ENCODE measurements around the gene ZNF600. TPM values are rescaled to one million over a fixed set of nuclear protein-coding genes. Genes with fewer than 3 reads are reported as not detected.
"Not testable (repeated sequence)": the region's sequence is repeated elsewhere in the genome, so short reads cannot be mapped to it uniquely, and the experiment has no call there.

Gene ZNF600
- total RNA-seq, 4 donors from 2014 or later: 4.8 to 15.0 (median 5.5) TPM

DNA sequence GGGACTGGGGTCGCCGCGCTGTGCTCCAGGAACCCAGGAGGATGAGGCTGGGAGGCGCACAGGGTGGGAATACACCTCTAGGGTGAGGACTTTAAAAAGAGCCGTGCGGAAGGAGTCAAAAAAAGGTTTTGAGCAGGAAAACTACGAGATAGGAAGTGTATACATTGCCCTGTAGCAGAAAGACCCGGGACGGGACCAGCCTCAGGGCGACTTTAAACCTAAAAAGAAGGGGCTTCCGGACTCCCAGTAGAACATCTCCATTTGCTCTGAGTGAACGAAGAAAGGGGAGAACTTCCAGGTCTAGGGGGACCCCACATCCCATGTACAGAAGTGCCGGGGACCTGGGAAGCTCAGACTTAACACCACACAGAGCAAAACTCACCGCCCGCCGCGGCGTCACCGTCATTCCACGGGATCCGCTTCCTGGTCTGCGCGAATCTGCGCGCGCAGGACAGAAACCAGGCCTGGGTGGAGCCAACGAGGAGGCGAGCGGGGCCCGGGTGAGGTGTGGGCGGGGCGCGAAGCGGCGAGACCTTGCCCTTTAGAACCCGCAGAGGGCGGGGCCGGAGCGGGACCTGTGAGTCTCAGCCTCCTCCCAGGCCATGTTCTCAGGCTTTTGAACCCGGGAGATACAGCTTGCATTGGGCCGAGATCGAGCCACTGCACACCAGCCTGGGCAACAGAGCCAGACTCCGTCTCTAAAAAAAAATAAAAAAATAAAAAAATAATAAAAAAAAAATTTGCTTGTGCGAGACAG, 34.8 kb upstream of the ZNF600 start, which contains the start of gene ZNF28:
TSS of gene ZNF28 (minus strand) at position 430 of the 757 bp plus-strand sequence. CDS start 3,675 bp downstream, outside the sequence.
- DNase-seq (ENCODE audit: extremely low spot score); H3K4me1 ChIP-seq; H3K9me3 ChIP-seq: not testable (repeated sequence)

DNA sequence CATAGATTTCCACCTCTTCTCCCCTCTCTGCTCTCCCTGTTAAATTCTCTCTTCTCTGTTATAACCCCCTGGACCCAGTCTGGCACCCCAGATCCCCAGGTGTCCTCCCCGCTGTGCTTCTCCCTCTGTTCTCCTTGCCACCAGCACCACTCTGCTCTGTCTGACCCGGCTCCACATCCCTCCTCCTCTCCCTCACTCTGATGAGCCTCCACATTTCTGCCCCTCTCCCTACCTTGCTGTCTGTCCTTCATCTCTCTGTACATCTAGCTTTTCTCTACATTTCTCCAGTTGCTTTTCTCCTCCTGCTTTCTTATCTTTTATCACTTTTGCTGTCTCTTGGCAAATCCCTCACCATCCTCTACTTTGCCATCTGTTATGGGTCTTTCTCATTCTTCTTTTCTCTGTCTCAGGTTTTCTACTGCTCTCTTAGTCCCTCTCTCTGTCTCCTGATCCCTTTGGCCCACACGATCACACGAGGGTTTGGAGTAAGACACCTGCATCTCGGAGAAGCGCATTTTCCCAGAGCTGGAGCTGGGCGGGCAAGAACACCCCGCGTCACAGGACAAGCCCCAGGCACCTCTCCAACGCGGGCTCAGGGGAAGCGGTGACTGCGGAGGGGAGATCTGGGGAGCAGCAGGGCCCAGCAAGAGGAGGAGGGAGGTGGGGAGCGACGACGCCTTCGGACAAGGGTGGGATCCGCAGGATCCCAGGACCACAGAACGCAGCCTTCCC, 34.0 kb upstream of the ZNF600 start:
- WGBS: 8% methylated on average over 17 of the region's 19 CpGs
- DNase-seq (ENCODE audit: extremely low spot score); H3K9me3 ChIP-seq; H3K27me3 ChIP-seq; H3K4me1 ChIP-seq: not testable (repeated sequence)
- Histone ChIP-seq H3K36me3 (peaks cover 4 to 27% (median 22%) of the 10 kb centered on the region in 4 donors), H3K27ac (replicated peaks in 1 of 4) (peak overlapping the region; percentile 68 to 84 (median 76)), H3K4me3 (peak overlapping the region; percentile 61 to 72 (median 66))
- intact Hi-C loops (cut with DNase I): loop anchor here (5.0 kb wide), 1 partner anchor 37 kb away; the partner anchor contains the start of gene ZNF468

More for the DNA sequence above, 34.8 kb upstream of the ZNF600 start, which contains the start of gene ZNF28:
- Histone ChIP-seq H3K27ac (replicated peaks in 1 of 4) (peak within 1 kb of the TSS; percentile 68 to 84 (median 76)), H3K4me3 (peak within 1 kb of the TSS; percentile 61 to 72 (median 66)), H3K36me3 (peaks cover 3 to 19% (median 15%) of the 10 kb centered on the region in 4 donors)
- intact Hi-C loops (cut with DNase I): loop anchor here (5.0 kb wide), 1 partner anchor 36 kb away; the partner anchor contains the start of gene ZNF468
- under 1% methylated on average over 17 of the region's 44 CpGs for WGBS
- TF ChIP-seq POLR2AphosphoS5 (IDR thresholded peaks at IDR 0.05): peak; percentile 35 to 65
- H3K27me3 ChIP-seq: not testable (repeated sequence)

DNA sequence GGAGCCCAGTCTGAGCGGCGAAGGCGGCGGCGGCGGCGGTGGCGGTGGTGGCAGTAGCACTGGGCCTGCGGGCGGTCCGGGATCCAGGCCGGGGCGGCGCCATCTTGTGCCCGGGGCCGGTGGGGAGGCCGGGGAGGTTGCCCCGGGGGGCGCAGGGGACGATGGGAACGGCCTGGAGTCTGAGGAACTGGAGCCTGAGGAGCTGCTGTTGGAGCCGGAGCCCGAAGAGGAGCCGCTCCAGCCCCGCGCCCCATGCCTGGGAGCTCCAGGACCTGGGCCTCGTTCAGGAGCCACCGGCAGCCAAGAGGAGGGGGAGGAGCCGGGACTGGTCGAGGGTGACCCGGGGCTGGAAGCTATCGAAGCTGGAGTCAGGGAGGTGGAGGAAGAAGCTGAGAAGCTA, 23.2 kb upstream of the ZNF600 start:
- Histone ChIP-seq H3K27ac (replicated peaks in 1 of 4) (no peak overlapping the region), H3K4me3 (no peak overlapping the region), H3K36me3 (peaks cover 27 to 64% (median 52%) of the 10 kb centered on the region in 4 donors), H3K4me1 (no peaks in the 10 kb centered on the region), H3K27me3 (no peaks in the 10 kb centered on the region), H3K9me3 (peaks cover 0 to 1% (median under 1%) of the 10 kb centered on the region in 4 donors)
- intact Hi-C loops (cut with DNase I): no loop called here
- DNase-seq (ENCODE audit: extremely low spot score): no peak
- 97% methylated on average over 26 of the region's 32 CpGs for WGBS
- TF ChIP-seq POLR2AphosphoS5 (IDR thresholded peaks at IDR 0.05): no peak
- TF ChIP-seq, protein P1, sequence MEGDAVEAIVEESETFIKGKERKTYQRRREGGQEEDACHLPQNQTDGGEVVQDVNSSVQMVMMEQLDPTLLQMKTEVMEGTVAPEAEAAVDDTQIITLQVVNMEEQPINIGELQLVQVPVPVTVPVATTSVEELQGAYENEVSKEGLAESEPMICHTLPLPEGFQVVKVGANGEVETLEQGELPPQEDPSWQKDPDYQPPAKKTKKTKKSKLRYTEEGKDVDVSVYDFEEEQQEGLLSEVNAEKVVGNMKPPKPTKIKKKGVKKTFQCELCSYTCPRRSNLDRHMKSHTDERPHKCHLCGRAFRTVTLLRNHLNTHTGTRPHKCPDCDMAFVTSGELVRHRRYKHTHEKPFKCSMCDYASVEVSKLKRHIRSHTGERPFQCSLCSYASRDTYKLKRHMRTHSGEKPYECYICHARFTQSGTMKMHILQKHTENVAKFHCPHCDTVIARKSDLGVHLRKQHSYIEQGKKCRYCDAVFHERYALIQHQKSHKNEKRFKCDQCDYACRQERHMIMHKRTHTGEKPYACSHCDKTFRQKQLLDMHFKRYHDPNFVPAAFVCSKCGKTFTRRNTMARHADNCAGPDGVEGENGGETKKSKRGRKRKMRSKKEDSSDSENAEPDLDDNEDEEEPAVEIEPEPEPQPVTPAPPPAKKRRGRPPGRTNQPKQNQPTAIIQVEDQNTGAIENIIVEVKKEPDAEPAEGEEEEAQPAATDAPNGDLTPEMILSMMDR (IDR thresholded peaks at IDR 0.05): no peak
- no peak for TF ChIP-seq EP300 (IDR thresholded peaks at IDR 0.05)
- no peak for TF ChIP-seq POLR2A (IDR thresholded peaks at IDR 0.05; ENCODE audit: low read depth)

DNA sequence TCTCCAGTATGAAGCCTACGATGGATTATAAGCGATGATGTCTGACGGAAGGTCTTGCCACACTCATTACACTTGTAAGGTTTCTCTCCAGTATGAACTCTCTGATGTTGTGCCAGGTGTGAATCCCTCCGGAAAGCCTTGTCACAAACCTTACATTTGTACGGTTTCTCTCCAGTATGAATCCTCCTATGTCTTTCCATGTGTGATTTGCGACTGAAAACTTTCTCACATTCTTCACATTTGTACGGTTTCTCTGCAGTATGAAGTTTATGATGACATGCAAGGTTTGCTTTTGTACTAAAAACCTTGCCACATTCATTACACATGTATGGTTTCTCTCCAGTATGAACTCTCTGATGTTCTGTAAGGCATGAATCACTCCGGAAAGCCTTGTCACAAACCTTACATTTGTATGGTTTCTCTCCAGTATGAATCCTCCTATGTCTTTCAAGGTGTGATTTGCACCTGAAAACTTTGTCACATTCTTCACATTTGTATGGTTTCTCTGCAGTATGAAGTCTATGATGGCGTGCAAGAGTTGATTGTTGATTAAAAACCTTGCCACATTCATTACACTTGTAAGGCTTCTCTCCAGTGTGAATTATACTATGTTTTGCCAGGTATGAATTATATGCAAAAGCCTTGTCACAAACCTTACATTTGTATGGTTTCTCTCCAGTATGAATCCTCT, 13.5 kb upstream of the ZNF600 start:
- H3K27ac ChIP-seq (replicated peaks in 1 of 4); intact Hi-C loops (cut with DNase I); H3K27me3 ChIP-seq; H3K4me1 ChIP-seq; H3K4me3 ChIP-seq; DNase-seq (ENCODE audit: extremely low spot score): not testable (repeated sequence)
- Histone ChIP-seq H3K9me3 (peaks cover 8 to 89% (median 72%) of the 10 kb centered on the region in 4 donors), H3K36me3 (peaks cover 44 to 56% (median 53%) of the 10 kb centered on the region in 4 donors)
- 98% methylated on average over 9 of the region's 9 CpGs for WGBS

DNA sequence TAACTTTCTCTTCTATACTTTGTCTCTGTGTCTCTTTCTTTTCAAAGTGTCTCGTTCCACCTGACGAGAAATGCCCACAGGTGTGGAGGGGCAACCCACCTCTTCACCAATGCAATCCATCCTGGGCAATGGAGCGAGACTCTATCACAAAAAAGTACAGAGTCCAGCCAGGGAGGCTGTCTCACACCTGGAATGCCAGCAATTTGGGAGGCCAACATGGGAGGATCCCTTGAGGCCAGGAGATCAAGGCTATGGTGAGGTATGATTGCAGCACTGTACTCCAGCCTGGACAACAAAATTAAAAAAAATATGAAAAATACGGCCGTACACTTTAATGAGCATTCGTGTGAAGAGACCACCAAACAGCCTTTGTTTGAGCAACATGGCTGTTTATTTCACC, 2.8 kb upstream of the ZNF600 start:
- no peaks in the 10 kb centered on the region for H3K9me3 ChIP-seq
- 92% methylated on average over 6 of the region's 6 CpGs for WGBS
- peaks cover 6 to 19% (median 16%) of the 10 kb centered on the region in 4 donors for H3K4me1 ChIP-seq
- H3K27me3 ChIP-seq: no peaks in the 10 kb centered on the region
- no peaks in the 10 kb centered on the region for H3K36me3 ChIP-seq
- no peak overlapping the region for H3K4me3 ChIP-seq
- DNase-seq (ENCODE audit: extremely low spot score): no peak
- H3K27ac ChIP-seq (replicated peaks in 1 of 4): no peak overlapping the region
- intact Hi-C loops (cut with DNase I): loop anchor here (5.0 kb wide), 1 partner anchor 52 kb away; the partner anchor contains the start of gene ZNF611
- TF ChIP-seq, protein P1 (IDR thresholded peaks at IDR 0.05): no peak

Measured in esophagus muscularis mucosa (tissue), 4 donors.